A549 (cell line): ENCODE results near the gene SLC35E4.

Experiments used
- CTCF ChIP-seq: fragments of >200 bp; sonication (Bioruptor Twin); formaldehyde crosslinking; IDR thresholded peaks from 3 replicates; pipeline ENCODE4 v1.5.1; 2016
- MAFK ChIP-seq: fragments of 450-650 bp; IDR thresholded peaks from 2 replicates; pipeline ENCODE4 v1.6.1; 2014; ENCODE audit not compliant: partially characterized antibody
- REST ChIP-seq: fragments of 200-600 bp; sonication (generic); IDR thresholded peaks from 2 replicates; pipeline ENCODE4 v1.6.1; 2016; ENCODE audit warnings: antibody characterized with exemption, mild to moderate bottlenecking, moderate library complexity

GRCh38 chr22:30691204-30691603 lies 55.6 kb downstream of the SLC35E4 start:
- TF ChIP-seq MAFK (no peak), CTCF (no peak), REST (no peak)
